AG09309 (cell line): Measurements from ENCODE around the gene HEG1.

Experiments used
- DNase-seq: peaks from one replicate; pipeline ENCODE4 v3.0.0-alpha.2; 2010; ENCODE audit warnings: low read depth
- H3K4me3 ChIP-seq: 2 replicates; pipeline ENCODE4 v1.5.1; 2011; ENCODE audit warnings: mild to moderate bottlenecking, low read depth, low read length, moderate library complexity; ENCODE audit not compliant: control insufficient read depth
- TF ChIP-seq, protein P1 (sequence below): IDR thresholded peaks from 2 replicates; pipeline ENCODE4 v1.5.1; 2011; ENCODE audit warnings: mild to moderate bottlenecking, low read depth, low read length, inconsistent platforms; ENCODE audit not compliant: insufficient read depth, control insufficient read depth; ENCODE audit errors: missing control alignments

Gene HEG1

DNA sequence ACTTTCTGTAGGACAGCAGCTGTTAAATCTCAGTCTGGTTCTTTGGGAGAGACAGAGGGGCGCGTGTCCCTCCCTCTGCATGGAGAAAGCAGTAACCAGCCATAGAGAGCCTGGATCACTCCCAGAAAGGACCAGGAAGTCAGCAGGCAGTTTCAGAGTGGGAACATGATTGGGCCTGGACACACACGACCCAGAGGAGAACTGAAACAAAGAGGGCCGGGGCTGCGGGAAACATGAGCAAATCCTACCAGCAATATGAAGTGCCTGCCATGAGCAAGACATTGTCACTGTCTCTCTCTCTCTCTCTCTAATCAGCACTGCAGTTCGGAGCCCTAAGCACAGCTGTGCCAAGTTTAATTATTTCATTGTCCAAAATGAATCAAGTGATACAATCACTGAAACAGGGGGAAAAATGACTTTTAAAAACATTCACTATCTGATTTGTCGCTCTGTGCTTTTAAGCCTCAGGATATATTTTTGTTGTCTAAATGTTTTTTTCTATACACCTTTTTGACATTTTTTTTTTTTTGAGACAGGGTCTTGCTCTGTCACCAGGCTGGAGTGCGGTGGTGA is 138.9 kb downstream of the HEG1 start:
- DNase-seq: no peak
- H3K4me3 ChIP-seq: no peak overlapping the region
- TF ChIP-seq, protein P1, sequence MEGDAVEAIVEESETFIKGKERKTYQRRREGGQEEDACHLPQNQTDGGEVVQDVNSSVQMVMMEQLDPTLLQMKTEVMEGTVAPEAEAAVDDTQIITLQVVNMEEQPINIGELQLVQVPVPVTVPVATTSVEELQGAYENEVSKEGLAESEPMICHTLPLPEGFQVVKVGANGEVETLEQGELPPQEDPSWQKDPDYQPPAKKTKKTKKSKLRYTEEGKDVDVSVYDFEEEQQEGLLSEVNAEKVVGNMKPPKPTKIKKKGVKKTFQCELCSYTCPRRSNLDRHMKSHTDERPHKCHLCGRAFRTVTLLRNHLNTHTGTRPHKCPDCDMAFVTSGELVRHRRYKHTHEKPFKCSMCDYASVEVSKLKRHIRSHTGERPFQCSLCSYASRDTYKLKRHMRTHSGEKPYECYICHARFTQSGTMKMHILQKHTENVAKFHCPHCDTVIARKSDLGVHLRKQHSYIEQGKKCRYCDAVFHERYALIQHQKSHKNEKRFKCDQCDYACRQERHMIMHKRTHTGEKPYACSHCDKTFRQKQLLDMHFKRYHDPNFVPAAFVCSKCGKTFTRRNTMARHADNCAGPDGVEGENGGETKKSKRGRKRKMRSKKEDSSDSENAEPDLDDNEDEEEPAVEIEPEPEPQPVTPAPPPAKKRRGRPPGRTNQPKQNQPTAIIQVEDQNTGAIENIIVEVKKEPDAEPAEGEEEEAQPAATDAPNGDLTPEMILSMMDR: no peak
